MM.1S (cell line): ENCODE measurements around the gene MATN1.

ENCODE experiments used
- DNase-seq: peaks from one replicate; pipeline ENCODE4 v3.0.0-alpha.2; 2015
- H2AFZ ChIP-seq: fragments of 300-600 bp; sonication (generic); 2 replicates; pipeline ENCODE4 v1.6.0; 2016; ENCODE audit warnings: antibody characterized with exemption, low read length
- H3F3A ChIP-seq: fragments of 300-600 bp; sonication (generic); 2 replicates; pipeline ENCODE4 v1.6.1; 2016; ENCODE audit warnings: mild to moderate bottlenecking, antibody characterized with exemption, low read length, moderate library complexity, mixed read lengths; ENCODE audit not compliant: insufficient read depth
- H3K27ac ChIP-seq: fragments of 300-600 bp; sonication (generic); 2 replicates; pipeline ENCODE4 v1.5.1; 2016; ENCODE audit warnings: mild to moderate bottlenecking, low read length
- H3K27me3 ChIP-seq: fragments of 300-600 bp; sonication (generic); replicated peaks from 2 replicates; pipeline ENCODE4 v1.6.0; 2016; ENCODE audit warnings: low read length; ENCODE audit not compliant: insufficient read depth
- H3K36me3 ChIP-seq: fragments of 300-600 bp; sonication (generic); replicated peaks from 2 replicates; pipeline ENCODE4 v1.6.1; 2016; ENCODE audit warnings: mild to moderate bottlenecking, low read length, mixed read lengths; ENCODE audit not compliant: insufficient read depth
- H3K4me1 ChIP-seq: fragments of 300-600 bp; sonication (generic); 2 replicates; pipeline ENCODE4 v1.6.1; 2016; ENCODE audit warnings: low read length, mixed read lengths
- H3K4me2 ChIP-seq: fragments of 300-600 bp; sonication (generic); 2 replicates; pipeline ENCODE4 v1.6.0; 2016; ENCODE audit warnings: low read depth, low read length
- H3K4me3 ChIP-seq: fragments of 300-600 bp; sonication (generic); 2 replicates; pipeline ENCODE4 v1.5.1; 2016; ENCODE audit warnings: low read length, mixed read lengths
- H3K79me2 ChIP-seq: fragments of 300-600 bp; sonication (generic); 2 replicates; pipeline ENCODE4 v1.6.1; 2016; ENCODE audit warnings: mixed run types, low read length, mixed read lengths
- H3K9ac ChIP-seq: fragments of 300-600 bp; sonication (generic); 2 replicates; pipeline ENCODE4 v1.6.1; 2016; ENCODE audit warnings: low read length, mixed read lengths
- H3K9me2 ChIP-seq: fragments of 300-600 bp; sonication (generic); replicated peaks from 2 replicates; pipeline ENCODE4 v1.6.1; 2016; ENCODE audit warnings: mild to moderate bottlenecking, low read length, mixed read lengths; ENCODE audit not compliant: insufficient read depth
- H3K9me3 ChIP-seq: fragments of 300-600 bp; sonication (generic); replicated peaks from 2 replicates; pipeline ENCODE4 v1.6.1; 2016; ENCODE audit warnings: mild to moderate bottlenecking, low read length, mixed read lengths; ENCODE audit not compliant: insufficient read depth
- H4K20me1 ChIP-seq: fragments of 300-600 bp; sonication (generic); 2 replicates; pipeline ENCODE4 v1.6.1; 2016; ENCODE audit warnings: mild to moderate bottlenecking, low read length, moderate library complexity, mixed read lengths; ENCODE audit not compliant: insufficient read depth
- CTCF ChIP-seq: fragments of 300-600 bp; sonication (generic); IDR thresholded peaks from 2 replicates; pipeline ENCODE4 v1.5.1; 2016; ENCODE audit warnings: antibody characterized with exemption, low read length, mixed read lengths
- EZH2 ChIP-seq: fragments of 300-600 bp; sonication (generic); optimal IDR thresholded peaks from 2 replicates; pipeline ENCODE3; 2017; ENCODE audit warnings: low read depth, mild to moderate bottlenecking, antibody characterized with exemption, low read length, mixed read lengths
- EZH2phosphoT487 ChIP-seq: fragments of 300-600 bp; sonication (generic); IDR thresholded peaks from 2 replicates; pipeline ENCODE4 v1.6.1; 2018; ENCODE audit warnings: antibody characterized with exemption, low read length

MATN1 gene

GRCh38 chr1:30761381-30762151, 38.2 kb upstream of the MATN1 start:
- H3K27ac ChIP-seq, result no peak overlapping the region
- DNase-seq, result no peak

GRCh38 chr1:30760596-30761324, 37.4 kb upstream of the MATN1 start:
- no peak for TF ChIP-seq EZH2
- no peak overlapping the region for H3K9ac ChIP-seq
- H3K4me1 ChIP-seq, result peaks cover 55% of the 10 kb centered on the region
- no peaks in the 10 kb centered on the region for H4K20me1 ChIP-seq
- H3K9me2 ChIP-seq, result no peaks in the 10 kb centered on the region
- H3K27ac ChIP-seq, result no peak overlapping the region
- no peaks in the 10 kb centered on the region for H3K9me3 ChIP-seq
- H3F3A ChIP-seq, result peaks cover 36% of the 10 kb centered on the region
- no peak overlapping the region for H3K4me3 ChIP-seq
- no peak overlapping the region for H3K4me2 ChIP-seq
- H2AFZ ChIP-seq, result no peak overlapping the region
- no peak for DNase-seq
- H3K79me2 ChIP-seq, result peaks cover 29% of the 10 kb centered on the region
- H3K36me3 ChIP-seq, result no peaks in the 10 kb centered on the region
- no peaks in the 10 kb centered on the region for H3K27me3 ChIP-seq

More at GRCh38 chr1:30761381-30762151, 38.2 kb upstream of the MATN1 start:
- Histone ChIP-seq H3K9me2 (no peaks in the 10 kb centered on the region), H3K36me3 (no peaks in the 10 kb centered on the region), H3K27me3 (no peaks in the 10 kb centered on the region), H3F3A (peaks cover 28% of the 10 kb centered on the region), H2AFZ (no peak overlapping the region), H3K9me3 (no peaks in the 10 kb centered on the region), H3K4me3 (no peak overlapping the region), H3K79me2 (peaks cover 21% of the 10 kb centered on the region), H3K4me2 (no peak overlapping the region), H4K20me1 (no peaks in the 10 kb centered on the region), H3K9ac (no peak overlapping the region), H3K4me1 (peaks cover 55% of the 10 kb centered on the region)
- TF ChIP-seq EZH2, result no peak
- TF ChIP-seq CTCF, result no peak
- TF ChIP-seq EZH2phosphoT487, result no peak

GRCh38 chr1:30759718-30760281, 36.4 kb upstream of the MATN1 start:
- peak overlapping the region; percentile 49; the same call in 1 of the 2 replicates for H2AFZ ChIP-seq
- TF ChIP-seq EZH2, result no peak
- TF ChIP-seq CTCF, result no peak
- no peak for TF ChIP-seq EZH2phosphoT487
- H3K4me1 ChIP-seq, result peaks cover 58% of the 10 kb centered on the region
- peak overlapping the region; percentile 18; the same call in 1 of the 2 replicates for H3K9ac ChIP-seq
- no peaks in the 10 kb centered on the region for H3K9me2 ChIP-seq
- H3K4me2 ChIP-seq, result peak overlapping the region; percentile 69
- no peaks in the 10 kb centered on the region for H3K9me3 ChIP-seq
- DNase-seq, result peak; percentile 75
- H3K27ac ChIP-seq, result peak overlapping the region; percentile 25; the same call in 1 of the 2 replicates
- peak overlapping the region; percentile 7; the same call in 1 of the 2 replicates for H3K4me3 ChIP-seq
- H3K27me3 ChIP-seq, result no peaks in the 10 kb centered on the region
- no peaks in the 10 kb centered on the region for H4K20me1 ChIP-seq
- no peaks in the 10 kb centered on the region; the same call in 1 of the 2 replicates for H3K36me3 ChIP-seq
- H3K79me2 ChIP-seq, result peaks cover 39% of the 10 kb centered on the region
- H3F3A ChIP-seq, result peaks cover 45% of the 10 kb centered on the region
